Stomach (tissue), 8 donors: ENCODE results near the gene TARP.

Experiments
- DNase-seq, 2 donors: peaks; one replicate each; pipeline versions ENCODE4 v3.0.0 to v3.0.0-alpha.2; 2013 to 2019
- H3K27ac ChIP-seq, 5 donors: fragments of 200-600 bp in 4 of 5; sonication (generic) in 4 of 5; one replicate each; pipeline ENCODE4 v1.5.1; 2013 to 2019; ENCODE audit warnings: mild to moderate bottlenecking in 1 of 5, moderate library complexity in 1 of 5
- H3K27me3 ChIP-seq, 3 donors: fragments of 200-600 bp; sonication (generic); one replicate each; pipeline ENCODE4 v1.5.1; 2017 to 2019; ENCODE audit warnings: mixed run types in 1 of 3
- H3K36me3 ChIP-seq, 4 donors: fragments of 200-600 bp; sonication (generic); 1 replicate in 3 of 4; 2 replicates in 1 of 4; pipeline ENCODE4 v1.5.1; 2016 to 2019
- H3K4me1 ChIP-seq, 4 donors: fragments of 200-600 bp; sonication (generic); one replicate each; pipeline ENCODE4 v1.5.1; 2016 to 2019
- H3K4me3 ChIP-seq, 4 donors: fragments of 200-600 bp; sonication (generic) in 3 of 4; one replicate each; pipeline ENCODE4 v1.5.1; 2016 to 2019; ENCODE audit warnings: mild to moderate bottlenecking in 1 of 4
- H3K9me3 ChIP-seq, 4 donors: fragments of 200-600 bp; sonication (generic); one replicate each; pipeline ENCODE4 v1.5.1; 2016 to 2019
- EP300 ChIP-seq: sonication (generic); formaldehyde crosslinking; IDR thresholded peaks from one replicate; pipeline ENCODE4 v1.6.1; 2017; ENCODE audit warnings: antibody characterized with exemption
- POLR2A ChIP-seq, 4 donors: fragments of 450-650 bp; IDR thresholded peaks; one replicate each; pipeline ENCODE4 v1.6.1; 2016; ENCODE audit warnings: antibody characterized with exemption in 4 of 4, control low read depth in 2 of 4, mild to moderate bottlenecking in 1 of 4, moderate library complexity in 1 of 4
- POLR2AphosphoS5 ChIP-seq, 3 donors: sonication (generic); formaldehyde crosslinking; IDR thresholded peaks; one replicate each; pipeline ENCODE4 v1.6.1; 2016; ENCODE audit warnings: antibody characterized with exemption in 3 of 3
- WGBS, 5 donors: extraction: QIAGEN DNeasy Blood & Tissue Kit in 3 of 5; methylation state at CpG; one replicate each; pipeline versions ENCODE4 v1.1.5 to v1.1.7; 2013 to 2018; 5-methylcytosine and 5-hydroxymethylcytosine counted together
- intact Hi-C: fragments of 100-400 bp; cut with DNase I; formaldehyde crosslinking; loops from one replicate; pipeline ENCODE4 v1.15.1; 2023; ENCODE audit warnings: low total_unique reads
- TF ChIP-seq, protein P1 (sequence below), 7 experiments: fragments of 450-650 bp in 4 of 7; fragments of 200-600 bp in 3 of 7; sonication (generic) in 3 of 7; IDR thresholded peaks; one replicate each; pipeline ENCODE4 v1.5.1; 2016 to 2019; ENCODE audit warnings: antibody characterized with exemption in 7 of 7, control low read depth in 2 of 7, mild to moderate bottlenecking in 1 of 7
- donor health status: healthy with polysubstance abuse.
- donor health status: Bipolar disorder and iron deficiency.
- donor health status: healthy.

The TARP gene

DNA sequence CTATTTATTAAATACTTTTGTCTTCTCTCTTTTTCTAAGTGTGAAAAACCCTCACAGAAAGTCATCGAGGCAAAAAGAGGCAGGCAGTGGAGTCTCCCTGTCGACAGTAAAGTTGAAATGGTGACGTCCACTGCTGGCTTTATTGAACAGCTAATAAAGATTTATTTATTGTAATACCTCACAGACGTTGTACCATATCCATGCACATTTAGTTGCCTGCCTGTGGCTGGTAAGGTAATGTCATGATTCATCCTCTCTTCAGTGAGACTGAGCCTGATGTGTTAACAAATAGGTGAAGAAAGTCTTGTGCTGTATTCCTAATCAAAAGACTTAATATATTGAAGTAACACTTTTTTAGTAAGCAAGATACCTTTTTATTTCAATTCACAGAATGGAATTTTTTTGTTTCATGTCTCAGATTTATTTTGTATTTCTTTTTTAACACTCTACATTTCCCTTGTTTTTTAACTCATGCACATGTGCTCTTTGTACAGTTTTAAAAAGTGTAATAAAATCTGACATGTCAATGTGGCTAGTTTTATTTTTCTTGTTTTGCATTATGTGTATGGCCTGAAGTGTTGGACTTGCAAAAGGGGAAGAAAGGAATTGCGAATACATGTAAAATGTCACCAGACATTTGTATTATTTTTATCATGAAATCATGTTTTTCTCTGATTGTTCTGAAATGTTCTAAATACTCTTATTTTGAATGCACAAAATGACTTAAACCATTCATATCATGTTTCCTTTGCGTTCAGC lies 43.4 kb downstream of the TARP start:
- H3K4me1 ChIP-seq: no peaks in the 10 kb centered on the region
- no peak overlapping the region for H3K27ac ChIP-seq
- 89 to 94% (median 91%) methylated on average over 6 of the region's 6 CpGs for WGBS, 5 donors
- no peaks in the 10 kb centered on the region for H3K9me3 ChIP-seq
- no peak for DNase-seq
- no peak overlapping the region for H3K4me3 ChIP-seq
- H3K27me3 ChIP-seq: no peaks in the 10 kb centered on the region
- TF ChIP-seq EP300 (no peak), POLR2AphosphoS5 (IDR thresholded peaks at IDR 0.05) (no peak), POLR2A (IDR thresholded peaks at IDR 0.05) (no peak)
- TF ChIP-seq, protein P1, sequence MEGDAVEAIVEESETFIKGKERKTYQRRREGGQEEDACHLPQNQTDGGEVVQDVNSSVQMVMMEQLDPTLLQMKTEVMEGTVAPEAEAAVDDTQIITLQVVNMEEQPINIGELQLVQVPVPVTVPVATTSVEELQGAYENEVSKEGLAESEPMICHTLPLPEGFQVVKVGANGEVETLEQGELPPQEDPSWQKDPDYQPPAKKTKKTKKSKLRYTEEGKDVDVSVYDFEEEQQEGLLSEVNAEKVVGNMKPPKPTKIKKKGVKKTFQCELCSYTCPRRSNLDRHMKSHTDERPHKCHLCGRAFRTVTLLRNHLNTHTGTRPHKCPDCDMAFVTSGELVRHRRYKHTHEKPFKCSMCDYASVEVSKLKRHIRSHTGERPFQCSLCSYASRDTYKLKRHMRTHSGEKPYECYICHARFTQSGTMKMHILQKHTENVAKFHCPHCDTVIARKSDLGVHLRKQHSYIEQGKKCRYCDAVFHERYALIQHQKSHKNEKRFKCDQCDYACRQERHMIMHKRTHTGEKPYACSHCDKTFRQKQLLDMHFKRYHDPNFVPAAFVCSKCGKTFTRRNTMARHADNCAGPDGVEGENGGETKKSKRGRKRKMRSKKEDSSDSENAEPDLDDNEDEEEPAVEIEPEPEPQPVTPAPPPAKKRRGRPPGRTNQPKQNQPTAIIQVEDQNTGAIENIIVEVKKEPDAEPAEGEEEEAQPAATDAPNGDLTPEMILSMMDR (IDR thresholded peaks at IDR 0.05): no peak
- intact Hi-C loops: loop anchor here (10.0 kb wide), 1 partner anchor 325 kb away; no protein-coding TSS in a partner anchor
- H3K36me3 ChIP-seq: peaks cover 14 to 50% (median 39%) of the 10 kb centered on the region in 4 donors

- Histone ChIP-seq H3K36me3 (peaks cover 14 to 55% (median 44%) of the 10 kb centered on the region in 4 donors), H3K4me3 (no peak overlapping the region), H3K9me3 (no peaks in the 10 kb centered on the region), H3K27ac (no peak overlapping the region), H3K27me3 (no peaks in the 10 kb centered on the region), H3K4me1 (no peaks in the 10 kb centered on the region)
- no peak for TF ChIP-seq EP300
- TF ChIP-seq POLR2A (IDR thresholded peaks at IDR 0.05): no peak
- TF ChIP-seq, protein P1 (IDR thresholded peaks at IDR 0.05): no peak
- no peak for TF ChIP-seq POLR2AphosphoS5 (IDR thresholded peaks at IDR 0.05)
- 94 to 98% (median 95%) methylated on average over 6 of the region's 6 CpGs for WGBS, 5 donors
- no peak for DNase-seq
- intact Hi-C loops: loop anchor here (10.0 kb wide), 1 partner anchor 325 kb away; no protein-coding TSS in a partner anchor
These were observed 44.0 kb downstream of the TARP start for GRCh38 chr7:38229386-38229785.

- no peak for DNase-seq
- WGBS, 5 donors: 79 to 90% (median 82%) methylated on average over 5 of the region's 5 CpGs
- TF ChIP-seq POLR2AphosphoS5 (IDR thresholded peaks at IDR 0.05) (no peak), EP300 (no peak), POLR2A (IDR thresholded peaks at IDR 0.05) (no peak)
- TF ChIP-seq, protein P1 (IDR thresholded peaks at IDR 0.05): no peak
- intact Hi-C loops: loop anchor here (5.0 to 10.0 kb wide), 2 partner anchors 122 to 320 kb away; no protein-coding TSS in a partner anchor
- Histone ChIP-seq H3K27me3 (no peaks in the 10 kb centered on the region), H3K36me3 (peaks cover 8 to 67% (median 58%) of the 10 kb centered on the region in 4 donors), H3K27ac (no peak overlapping the region), H3K4me1 (peaks cover 0 to 11% (median 4%) of the 10 kb centered on the region in 4 donors), H3K4me3 (no peak overlapping the region), H3K9me3 (no peaks in the 10 kb centered on the region)
These were observed 49.0 kb downstream of the TARP start for GRCh38 chr7:38224392-38224791.

DNA sequence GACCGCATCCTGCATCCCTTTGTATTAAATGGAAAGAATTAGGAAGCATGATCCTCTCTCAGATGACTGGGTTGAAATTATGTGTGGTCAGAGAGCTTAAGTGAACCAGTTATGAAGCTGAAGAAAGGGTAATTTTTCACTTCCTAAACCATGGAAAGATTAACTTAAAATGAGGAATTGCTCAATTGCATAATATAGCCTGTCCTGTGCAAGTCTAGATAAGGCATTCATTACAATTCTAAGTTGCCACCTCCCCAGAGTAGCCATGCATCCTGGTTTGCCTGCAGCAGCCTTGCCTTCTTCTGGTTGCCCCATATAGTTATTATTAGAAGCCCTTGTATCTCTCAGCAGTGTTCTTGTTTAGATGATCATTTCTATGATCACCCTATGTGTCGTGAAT lies 50.1 kb downstream of the TARP start:
- peaks cover 4 to 67% (median 59%) of the 10 kb centered on the region in 4 donors for H3K36me3 ChIP-seq
- H3K27me3 ChIP-seq: no peaks in the 10 kb centered on the region
- 90 to 99% (median 94%) methylated on average over 2 of the region's 2 CpGs for WGBS, 5 donors
- H3K4me3 ChIP-seq: no peak overlapping the region
- peaks cover 0 to 11% (median 4%) of the 10 kb centered on the region in 4 donors for H3K4me1 ChIP-seq
- no peak overlapping the region for H3K27ac ChIP-seq
- TF ChIP-seq, protein P1 (IDR thresholded peaks at IDR 0.05): no peak
- TF ChIP-seq POLR2AphosphoS5 (IDR thresholded peaks at IDR 0.05): no peak
- TF ChIP-seq EP300: no peak
- no peak for TF ChIP-seq POLR2A (IDR thresholded peaks at IDR 0.05)
- no peaks in the 10 kb centered on the region for H3K9me3 ChIP-seq
- no peak for DNase-seq
- intact Hi-C loops: loop anchor here (5.0 to 10.0 kb wide), 2 partner anchors 121 to 319 kb away; no protein-coding TSS in a partner anchor
